GM18909 (cell line): ENCODE data around the gene SLC5A5.
"Not testable (repeated sequence)": the region's sequence is repeated elsewhere in the genome, so short reads cannot be mapped to it uniquely, and the experiment has no call there.

ENCODE experiments used
- ATAC-seq: cut with Tn5 transposase; IDR thresholded peaks from one replicate; pipeline ENCODE4 v1.9.1; 2021; ENCODE audit warnings: mild to moderate bottlenecking; ENCODE audit not compliant: unreplicated experiment, poor library complexity

SLC5A5 gene

GRCh38 chr19:17869114-17869608, 2.6 kb upstream of the SLC5A5 start:
- ATAC-seq, result no peak

- ATAC-seq, result no peak
These were observed 490 bp upstream of the SLC5A5 start for GRCh38 chr19:17871032-17871877.

DNA sequence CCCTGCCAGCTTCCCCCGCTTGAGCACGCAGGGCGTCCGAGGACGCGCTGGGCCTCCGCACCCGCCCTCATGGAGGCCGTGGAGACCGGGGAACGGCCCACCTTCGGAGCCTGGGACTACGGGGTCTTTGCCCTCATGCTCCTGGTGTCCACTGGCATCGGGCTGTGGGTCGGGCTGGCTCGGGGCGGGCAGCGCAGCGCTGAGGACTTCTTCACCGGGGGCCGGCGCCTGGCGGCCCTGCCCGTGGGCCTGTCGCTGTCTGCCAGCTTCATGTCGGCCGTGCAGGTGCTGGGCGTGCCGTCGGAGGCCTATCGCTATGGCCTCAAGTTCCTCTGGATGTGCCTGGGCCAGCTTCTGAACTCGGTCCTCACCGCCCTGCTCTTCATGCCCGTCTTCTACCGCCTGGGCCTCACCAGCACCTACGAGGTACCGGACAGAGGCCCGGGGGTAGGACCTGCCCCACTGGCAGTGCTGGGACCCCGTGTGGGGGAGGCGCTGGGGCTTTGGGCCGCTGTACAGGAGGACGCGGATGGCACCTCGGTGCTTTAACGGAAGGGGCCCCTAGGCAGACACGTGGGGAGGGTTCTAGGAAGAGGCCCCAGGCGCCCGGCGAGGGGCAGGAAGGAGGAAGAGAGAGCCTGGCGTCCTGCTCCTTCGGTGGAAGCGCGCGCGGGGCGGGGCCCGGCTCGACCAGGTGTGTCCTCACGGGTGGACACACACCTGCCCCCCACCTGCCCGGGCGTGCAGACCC, 681 bp downstream of the SLC5A5 start:
- no peak for ATAC-seq

GRCh38 chr19:17873786-17874757, 2.3 kb downstream of the SLC5A5 start:
- ATAC-seq, result no peak

- no peak for ATAC-seq
These were observed 3.0 kb downstream of the SLC5A5 start for GRCh38 chr19:17874758-17875135.

GRCh38 chr19:17877696-17878095, 6.0 kb downstream of the SLC5A5 start:
- no peak for ATAC-seq

DNA sequence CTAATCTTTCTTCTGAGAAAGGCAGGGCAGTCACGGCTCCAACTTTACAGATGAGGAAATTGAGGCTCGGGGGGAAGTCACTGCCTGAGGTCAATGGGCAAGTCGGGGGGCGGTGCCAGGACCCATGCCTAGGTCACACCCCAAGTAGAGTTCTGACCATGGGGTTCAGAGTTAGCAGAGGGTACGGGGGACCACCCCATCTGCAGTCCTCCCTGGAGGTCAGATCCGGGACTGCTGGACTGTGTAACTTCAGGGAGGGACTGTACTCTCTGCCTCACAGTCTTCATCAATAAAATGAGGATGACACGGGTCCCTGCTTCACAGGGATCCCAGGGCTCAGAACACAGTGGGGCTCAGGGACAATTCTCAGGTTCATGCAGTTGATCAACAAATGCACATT, 7.7 kb downstream of the SLC5A5 start:
- no peak for ATAC-seq

DNA sequence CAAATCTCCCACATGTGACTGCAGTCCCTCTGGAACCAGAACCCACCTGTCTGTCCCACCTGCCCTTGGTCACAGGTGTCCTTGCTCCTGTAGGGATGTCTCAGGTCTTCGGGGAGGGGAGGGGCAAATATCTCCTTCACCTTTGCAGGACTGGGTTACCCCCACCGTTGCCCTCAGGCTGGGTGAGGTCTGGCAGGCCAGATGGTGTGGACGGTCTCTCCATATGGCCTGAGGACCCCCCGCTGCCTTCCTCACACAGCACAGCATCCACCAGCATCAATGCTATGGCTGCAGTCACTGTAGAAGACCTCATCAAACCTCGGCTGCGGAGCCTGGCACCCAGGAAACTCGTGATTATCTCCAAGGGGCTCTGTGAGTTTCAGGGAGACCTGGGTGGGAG, 10.0 kb downstream of the SLC5A5 start:
- no peak for ATAC-seq

GRCh38 chr19:17883627-17884410, 12.1 kb downstream of the SLC5A5 start:
- ATAC-seq, result no peak

DNA sequence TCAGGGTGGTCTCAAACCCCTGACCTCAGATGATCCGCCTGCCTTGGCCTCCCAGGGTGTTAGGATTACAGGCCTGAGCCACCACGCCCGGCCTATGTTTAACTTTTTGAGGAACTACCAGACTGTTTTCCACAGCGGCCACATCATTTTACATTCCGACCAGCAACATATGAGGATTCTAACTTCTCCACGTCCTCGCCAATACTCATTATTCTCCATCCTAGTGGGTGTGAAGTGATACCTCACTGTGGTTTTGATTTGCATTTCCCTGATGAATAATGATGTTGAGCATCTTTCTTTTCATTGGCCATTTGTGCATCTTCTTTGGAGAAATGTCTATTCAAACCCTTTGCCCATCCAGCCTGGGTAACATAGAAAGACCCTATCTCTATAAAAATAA, 14.8 kb downstream of the SLC5A5 start:
- ATAC-seq, result no peak

- not testable (repeated sequence) for ATAC-seq
These were observed 15.5 kb downstream of the SLC5A5 start for GRCh38 chr19:17887221-17887620.

DNA sequence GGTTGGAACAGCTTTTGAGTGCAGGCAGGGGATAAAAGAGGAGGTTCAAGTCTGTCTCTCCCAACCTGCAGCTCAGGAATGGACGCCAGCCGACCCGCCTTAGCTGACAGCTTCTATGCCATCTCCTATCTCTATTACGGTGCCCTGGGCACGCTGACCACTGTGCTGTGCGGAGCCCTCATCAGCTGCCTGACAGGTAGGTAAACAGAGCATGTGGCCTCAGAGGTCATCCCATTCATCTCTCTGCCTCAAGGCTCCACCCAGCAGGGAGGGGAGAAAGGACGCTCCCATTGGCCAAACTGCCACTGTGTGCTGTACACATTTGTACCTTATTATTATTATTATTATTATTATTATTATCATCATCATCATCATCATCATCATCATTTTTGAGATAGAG, 16.5 kb downstream of the SLC5A5 start:
- ATAC-seq, result no peak

- no peak for ATAC-seq
These were observed 18.0 kb downstream of the SLC5A5 start for GRCh38 chr19:17889609-17890214.

- ATAC-seq, result no peak
These were observed 22.0 kb downstream of the SLC5A5 start for GRCh38 chr19:17893766-17894165.

- ATAC-seq, result no peak
These were observed 31.0 kb downstream of the SLC5A5 start for GRCh38 chr19:17902701-17903100.

DNA sequence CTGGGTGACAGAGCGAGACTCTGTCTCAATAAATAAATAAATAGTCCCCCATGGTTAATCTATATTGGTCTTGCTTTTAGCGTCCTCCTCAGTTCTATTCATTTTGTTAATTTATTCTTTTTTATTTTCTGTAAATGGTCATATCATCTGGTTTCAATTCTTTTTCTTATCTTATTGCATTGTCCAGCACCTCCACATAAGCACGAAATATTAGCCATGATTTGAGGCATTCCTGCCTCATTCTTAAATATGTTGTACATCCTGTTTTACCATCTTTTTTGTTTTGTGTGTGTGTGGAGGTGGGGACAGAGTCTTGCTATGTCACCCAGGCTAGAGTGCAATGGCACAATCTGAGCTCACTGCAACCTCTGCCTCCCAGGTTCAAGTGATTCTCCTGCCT, 36.5 kb downstream of the SLC5A5 start:
- no peak for ATAC-seq

GRCh38 chr19:17909003-17909732, 37.4 kb downstream of the SLC5A5 start:
- ATAC-seq, result no peak

GRCh38 chr19:17910791-17911360, 39.1 kb downstream of the SLC5A5 start:
- no peak for ATAC-seq
